ENCODE data around the gene ACSM2B. TPM values are rescaled to one million over a fixed set of nuclear protein-coding genes. Genes with fewer than 3 reads are reported as not detected.
"Not testable (repeated sequence)": the region's sequence is repeated elsewhere in the genome, so short reads cannot be mapped to it uniquely, and the experiment has no call there.

ACSM2B gene
- total RNA-seq, 2 donors from 2014 or later: not detected

- intact Hi-C loops (cut with DNase I); DNase-seq (ENCODE audit: low spot score): not testable (repeated sequence)
These were observed 29.8 kb downstream of the ACSM2B start for GRCh38 chr16:20546278-20546853.

DNA sequence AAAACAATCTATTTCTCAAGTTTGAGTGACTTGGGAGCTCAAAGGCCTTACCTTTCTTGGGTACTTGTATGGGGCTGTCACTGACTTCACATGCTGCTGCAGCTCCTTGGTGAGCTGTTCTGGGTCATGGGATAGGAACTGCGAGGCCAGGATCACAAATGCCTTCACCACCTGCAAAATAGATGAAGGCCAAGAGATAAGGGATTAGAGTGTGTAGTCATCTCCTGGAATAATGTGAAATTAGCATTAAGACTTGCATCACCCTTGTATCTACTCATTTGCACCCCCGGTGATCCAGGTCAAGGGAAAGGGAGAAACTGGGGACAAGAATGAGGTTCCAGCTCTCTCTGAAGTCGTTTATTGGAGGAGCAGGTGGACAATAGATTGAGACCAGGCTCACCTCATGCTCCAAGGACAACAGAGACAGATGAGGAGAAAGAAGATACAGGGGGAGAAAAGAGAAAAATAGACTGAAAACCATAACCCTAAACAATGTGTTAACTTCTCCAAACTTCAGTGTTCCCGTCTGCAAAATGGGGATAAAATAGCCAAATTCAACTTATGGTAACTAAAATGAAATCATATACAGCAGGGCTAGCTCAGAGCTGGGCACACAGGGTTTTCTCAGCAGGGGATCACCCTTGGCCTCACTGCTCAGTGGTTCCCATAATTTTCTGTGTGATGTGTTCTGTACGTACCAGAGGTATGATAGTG lies 35.4 kb downstream of the ACSM2B start:
- DNase-seq (ENCODE audit: low spot score); intact Hi-C loops (cut with DNase I): not testable (repeated sequence)

DNA sequence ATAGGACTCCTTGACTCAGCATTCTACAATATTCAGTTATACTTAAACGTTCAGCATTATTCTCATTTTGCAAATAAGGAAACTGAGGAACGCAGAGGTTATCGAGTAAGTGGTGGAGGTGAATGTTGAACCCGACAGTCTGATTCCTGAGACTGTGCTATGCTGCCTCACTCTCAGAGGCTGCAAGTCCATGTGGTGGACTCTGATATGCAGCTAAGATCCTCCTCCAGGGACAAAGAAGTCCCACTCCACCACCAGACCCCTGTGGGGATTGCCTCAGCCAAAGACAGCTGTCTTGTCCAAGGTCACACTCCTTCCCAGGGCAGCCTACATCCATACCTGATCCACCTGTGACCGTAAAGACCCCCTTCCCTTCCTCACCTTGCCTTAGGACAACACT lies 37.5 kb downstream of the ACSM2B start:
- intact Hi-C loops (cut with DNase I): no loop called here
- no peak for DNase-seq (ENCODE audit: low spot score)

GRCh38 chr16:20538181-20538580 lies 38.0 kb downstream of the ACSM2B start:
- intact Hi-C loops (cut with DNase I): no loop called here
- no peak for DNase-seq (ENCODE audit: low spot score)

DNA sequence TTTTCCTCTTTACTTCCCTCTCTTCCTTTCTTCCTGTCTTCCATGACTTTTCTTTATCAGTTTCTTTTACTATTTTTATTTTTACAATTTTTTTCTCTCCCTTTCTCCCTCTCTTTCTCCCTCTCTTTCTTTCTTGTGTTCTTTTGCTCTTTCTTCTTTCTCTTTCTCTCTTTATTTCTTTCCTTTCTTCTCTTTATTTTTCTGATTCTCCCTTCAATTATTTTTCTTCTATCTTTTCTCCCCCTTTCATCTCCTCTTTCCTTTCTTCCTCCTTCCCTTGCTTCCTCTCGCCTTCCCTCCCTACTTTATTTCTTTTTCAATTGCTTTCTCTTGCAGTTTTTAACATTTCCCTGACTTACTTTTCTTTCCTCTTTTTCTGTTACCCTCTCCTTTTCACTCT lies 39.5 kb downstream of the ACSM2B start:
- DNase-seq (ENCODE audit: low spot score); intact Hi-C loops (cut with DNase I): not testable (repeated sequence)

GRCh38 chr16:20532284-20532792 lies 43.8 kb downstream of the ACSM2B start:
- DNase-seq (ENCODE audit: low spot score); intact Hi-C loops (cut with DNase I): not testable (repeated sequence)

- DNase-seq (ENCODE audit: low spot score); intact Hi-C loops (cut with DNase I): not testable (repeated sequence)
These were observed 44.4 kb downstream of the ACSM2B start for GRCh38 chr16:20531795-20532194.

DNA sequence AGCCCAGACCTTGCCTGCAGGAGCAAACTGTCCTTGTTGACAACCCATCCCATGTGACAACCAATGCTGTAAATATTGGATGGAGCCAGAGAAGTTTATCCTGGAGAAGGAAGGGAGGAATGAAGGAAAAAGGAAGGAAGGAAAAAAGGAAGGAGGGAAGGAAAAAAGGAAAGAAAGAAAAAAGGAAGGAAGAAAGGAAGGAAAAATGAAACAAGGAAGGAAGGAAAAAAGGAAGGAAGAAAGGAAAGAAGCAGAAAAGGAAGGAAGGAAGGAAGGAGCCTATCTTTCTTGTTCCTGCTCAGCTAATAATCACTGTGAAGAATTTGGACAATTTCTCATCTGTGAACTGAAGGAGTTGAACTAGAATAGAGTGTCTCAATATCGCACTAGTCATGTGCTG lies 56.1 kb downstream of the ACSM2B start:
- DNase-seq (ENCODE audit: low spot score): no peak
- intact Hi-C loops (cut with DNase I): no loop called here

DNA sequence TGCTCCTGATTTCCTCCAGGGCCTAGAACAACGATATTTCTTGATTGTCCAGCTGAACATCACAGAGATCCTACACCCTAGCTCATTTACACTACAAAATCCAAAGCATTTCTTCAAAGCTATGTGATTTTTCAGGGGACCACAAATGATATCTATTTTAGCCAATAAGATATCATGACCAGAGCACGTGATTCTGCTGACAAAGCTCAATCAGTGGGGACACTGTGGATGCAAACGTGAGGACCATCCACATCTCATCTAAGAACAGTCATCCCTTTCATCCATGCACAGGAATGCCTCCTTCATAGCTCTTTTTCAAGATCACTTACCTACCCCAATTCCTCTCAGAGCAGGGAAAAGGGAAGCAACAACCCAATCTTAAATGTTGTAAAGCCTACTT lies 56.9 kb downstream of the ACSM2B start:
- no peak for DNase-seq (ENCODE audit: low spot score)
- intact Hi-C loops (cut with DNase I): no loop called here

DNA sequence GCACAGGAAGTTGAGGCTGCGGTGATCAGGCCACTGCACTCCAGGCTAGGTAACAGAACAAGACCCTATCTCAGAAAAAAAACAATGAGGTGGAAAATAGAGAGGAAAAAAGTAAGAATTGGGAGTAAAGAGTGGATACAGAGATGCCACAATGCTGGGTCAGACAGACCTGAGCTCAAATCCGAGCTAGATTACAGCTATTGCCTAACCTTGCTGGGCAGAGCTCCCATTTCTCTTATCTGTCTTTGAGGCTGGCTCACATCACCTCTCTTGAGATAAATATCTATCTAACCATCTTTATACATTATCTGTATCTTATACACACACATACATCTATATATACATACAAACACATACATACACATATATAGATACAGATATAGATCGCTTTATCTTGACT lies 59.0 kb downstream of the ACSM2B start:
- intact Hi-C loops (cut with DNase I): no loop called here
- DNase-seq (ENCODE audit: low spot score): no peak

DNA sequence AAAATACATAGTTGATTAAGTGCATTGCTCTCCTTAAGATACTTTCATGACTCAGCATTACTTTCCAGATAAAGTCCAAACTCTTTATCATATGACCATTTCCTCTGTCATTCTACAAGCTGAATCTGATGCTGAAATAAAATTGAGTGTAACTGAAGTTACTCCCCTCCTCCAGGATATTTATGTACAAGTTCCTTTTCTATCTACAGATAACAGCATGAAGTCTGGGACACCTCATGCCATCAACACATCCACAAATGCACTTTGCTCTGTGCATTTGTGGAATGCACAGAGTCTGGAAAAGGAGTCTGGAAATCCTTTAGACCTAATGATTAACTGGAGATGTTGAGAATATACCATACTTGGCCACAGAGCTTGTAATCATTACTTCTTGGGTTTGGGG lies 60.5 kb downstream of the ACSM2B start:
- DNase-seq (ENCODE audit: low spot score): no peak
- intact Hi-C loops (cut with DNase I): no loop called here

- DNase-seq (ENCODE audit: low spot score): no peak
- intact Hi-C loops (cut with DNase I): no loop called here
These were observed 65.8 kb downstream of the ACSM2B start for GRCh38 chr16:20510323-20510722.

DNA sequence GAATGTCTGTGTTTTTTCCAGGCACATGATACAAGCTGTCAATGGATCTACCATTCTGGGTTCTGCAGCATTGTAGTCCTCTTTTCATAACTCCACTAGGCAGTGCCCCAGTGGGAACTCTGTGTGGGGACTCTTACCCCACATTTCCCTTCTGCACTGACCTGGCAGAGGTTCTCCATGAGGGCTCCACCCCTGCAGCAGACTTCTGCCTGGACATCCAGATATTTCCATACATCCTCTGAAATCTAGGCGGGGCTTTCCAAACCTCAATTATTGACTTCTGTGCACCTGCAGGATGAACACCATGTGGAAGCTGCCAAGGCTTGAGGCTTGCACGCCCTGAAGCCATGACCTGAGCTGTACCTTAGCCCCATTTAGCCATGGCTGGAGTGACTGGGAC lies 68.9 kb downstream of the ACSM2B start:
- intact Hi-C loops (cut with DNase I): no loop called here
- no peak for DNase-seq (ENCODE audit: low spot score)

DNA sequence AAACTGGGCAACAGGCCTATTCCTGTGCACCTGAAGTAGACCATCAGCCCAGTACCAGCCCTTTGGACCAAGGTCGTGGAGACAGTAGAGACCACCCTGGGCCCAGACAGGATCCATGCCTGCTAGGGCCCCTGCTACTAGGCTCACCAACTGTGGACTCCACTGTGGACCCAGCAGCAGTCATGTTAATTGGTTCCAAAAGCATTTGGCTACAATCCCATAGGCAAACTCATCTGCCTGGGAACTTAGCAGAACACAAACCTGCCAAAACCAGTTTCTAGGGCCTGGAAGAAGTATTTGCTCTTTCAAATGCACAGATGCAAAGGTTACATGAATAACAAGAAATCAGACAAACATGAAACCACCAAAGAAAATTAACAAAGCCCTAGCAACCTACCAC lies 71.7 kb downstream of the ACSM2B start:
- DNase-seq (ENCODE audit: low spot score): no peak
- intact Hi-C loops (cut with DNase I): no loop called here

DNA sequence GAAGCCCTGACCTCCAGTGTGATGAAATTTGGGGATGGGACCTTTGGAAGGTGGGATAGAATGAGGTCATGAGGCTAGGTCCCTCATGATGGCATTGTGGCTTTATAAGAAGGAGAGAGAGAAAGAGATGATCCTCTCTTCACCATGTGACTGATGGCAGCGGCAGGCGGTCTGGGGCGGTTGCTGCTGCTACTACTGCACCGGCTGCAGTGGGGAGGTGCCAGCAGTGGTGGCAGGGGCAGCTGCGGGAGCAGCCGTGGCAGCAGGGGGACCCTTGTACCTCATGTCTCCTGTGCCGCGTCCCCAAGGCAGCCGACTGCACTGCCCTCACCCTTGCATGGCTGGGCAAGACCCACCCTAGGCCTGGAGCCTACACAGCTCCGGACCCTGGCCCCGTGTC lies 84.7 kb downstream of the ACSM2B start:
- DNase-seq (ENCODE audit: low spot score); intact Hi-C loops (cut with DNase I): not testable (repeated sequence)

- intact Hi-C loops (cut with DNase I); DNase-seq (ENCODE audit: low spot score): not testable (repeated sequence)
These were observed 85.2 kb downstream of the ACSM2B start for GRCh38 chr16:20490994-20491393.

Other genes with a start within 250 kb of the ACSM2B start
- gene GP2, start 248.9 kb downstream of the ACSM2B start, total RNA-seq: 1 to 10 TPM in 1 of 2 donors, under 1 TPM in 1; 0.51 to 4.9 TPM
- not detected for gene UMOD, start 223.7 kb downstream of the ACSM2B start, total RNA-seq
- gene PDILT, start 171.6 kb downstream of the ACSM2B start, total RNA-seq: not detected
- gene ACSM5, start 166.8 kb downstream of the ACSM2B start, total RNA-seq: 1 to 10 TPM; 1.5 to 3.0 TPM
- not detected for gene ACSM2A, start 124.8 kb downstream of the ACSM2B start, total RNA-seq
- under 1 TPM in 1 of 2 donors, not detected in 1; 0.19 TPM for gene ACSM1, start 121.3 kb upstream of the ACSM2B start, total RNA-seq
- gene THUMPD1, start 165.5 kb upstream of the ACSM2B start, total RNA-seq: 10 to 100 TPM; 24.9 to 26.1 TPM
- 1 to 10 TPM; 2.1 to 3.6 TPM for gene ACSM3, start 187.6 kb upstream of the ACSM2B start, total RNA-seq
- 10 to 100 TPM in 1 of 2 donors, 1 to 10 TPM in 1; 7.8 to 13.6 TPM for gene ERI2, start 230.1 kb upstream of the ACSM2B start, total RNA-seq
- gene REXO5, start 230.2 kb upstream of the ACSM2B start, total RNA-seq: 1 to 10 TPM; 1.0 to 2.2 TPM